Measurements from ENCODE around the gene ARID1B.
"Not testable (repeated sequence)": the region's sequence is repeated elsewhere in the genome, so short reads cannot be mapped to it uniquely, and the experiment has no call there.

ARID1B gene

DNA sequence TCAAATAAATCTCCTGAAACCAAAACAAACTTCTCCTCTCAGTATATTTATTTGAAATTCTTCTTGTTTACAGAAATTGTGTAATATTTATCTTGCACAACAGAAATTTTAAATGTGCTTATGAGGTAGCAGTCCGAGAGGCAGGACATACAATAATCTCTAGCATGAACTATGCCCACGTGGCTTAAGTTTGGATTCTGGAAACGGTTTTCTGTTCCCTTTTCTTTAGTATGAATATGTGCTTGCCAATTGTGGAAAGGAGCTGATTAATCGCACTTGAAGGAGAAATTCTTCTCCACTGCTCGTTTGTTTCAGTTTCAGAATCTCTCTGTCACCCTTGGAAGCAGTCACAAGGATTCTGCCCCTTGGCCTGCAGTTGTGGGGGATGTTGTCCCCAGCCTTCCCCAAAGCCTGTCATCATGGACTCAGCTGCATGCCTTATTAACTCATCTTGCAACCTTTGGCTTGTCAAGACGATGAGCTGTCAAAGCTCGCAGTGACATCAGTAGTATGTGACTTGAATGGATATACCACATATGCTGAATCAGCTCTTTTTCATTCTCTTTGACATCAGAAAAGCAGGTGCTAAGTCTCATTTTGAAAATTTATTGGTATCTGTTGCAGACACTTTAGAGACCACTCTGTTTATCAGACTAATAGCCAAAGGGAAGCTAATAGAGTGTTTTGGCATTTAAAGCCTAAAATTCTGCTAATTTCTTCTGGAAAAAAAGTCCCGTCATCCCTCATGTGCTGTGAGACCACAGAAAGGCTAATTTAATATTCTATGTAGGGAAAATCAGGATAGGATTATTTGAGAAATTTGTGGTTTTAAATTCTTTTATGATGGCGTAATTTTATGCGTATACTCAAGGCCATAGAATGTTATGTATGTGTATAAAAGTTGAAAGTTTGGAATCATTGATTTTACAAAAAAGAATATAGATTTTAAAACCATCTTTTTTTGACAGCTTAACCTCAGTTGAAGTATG is 186.8 kb downstream of the ARID1B start:
- no peak for DNase-seq (ENCODE audit: low spot score)

DNA sequence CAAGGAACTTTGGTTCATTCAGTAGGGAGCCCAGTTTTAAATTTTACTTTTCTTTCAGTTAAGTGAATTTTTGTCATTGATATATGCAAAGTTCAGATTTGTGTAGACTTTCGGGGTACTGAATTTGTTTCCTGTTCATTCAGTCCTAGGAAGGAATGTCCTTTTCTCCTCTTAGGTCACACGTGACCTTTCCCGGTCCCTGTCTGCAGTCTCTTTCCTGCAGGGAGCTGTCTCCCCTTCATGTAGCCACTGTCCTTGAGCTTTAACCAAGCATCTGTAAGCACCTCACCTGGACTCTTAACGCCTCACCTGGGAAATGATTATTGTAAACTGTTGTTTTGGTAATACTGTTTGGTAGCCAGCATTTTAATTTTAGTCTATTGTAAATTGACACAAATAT is 190.7 kb downstream of the ARID1B start:
- no peak for DNase-seq (ENCODE audit: low spot score)

DNA sequence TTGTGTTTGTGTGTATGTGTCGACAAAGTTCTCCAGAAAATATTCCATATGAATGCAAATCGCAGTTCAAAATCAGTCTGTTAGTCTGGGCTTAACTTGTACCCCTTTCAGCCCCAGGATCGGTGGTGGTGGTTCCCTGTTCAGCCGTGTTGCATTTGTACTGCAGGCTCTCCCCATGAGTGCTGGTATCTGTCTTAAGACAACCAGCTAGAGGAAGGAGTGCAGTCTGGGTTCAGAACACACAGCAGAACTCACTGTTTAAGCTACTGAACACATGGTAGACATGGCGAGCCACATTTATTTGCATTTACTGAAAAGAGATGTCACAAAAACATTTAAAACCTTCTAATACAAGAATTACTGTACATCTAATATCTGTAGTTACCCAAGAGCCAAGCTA is 192.1 kb downstream of the ARID1B start:
- no peak for DNase-seq (ENCODE audit: low spot score)

DNA sequence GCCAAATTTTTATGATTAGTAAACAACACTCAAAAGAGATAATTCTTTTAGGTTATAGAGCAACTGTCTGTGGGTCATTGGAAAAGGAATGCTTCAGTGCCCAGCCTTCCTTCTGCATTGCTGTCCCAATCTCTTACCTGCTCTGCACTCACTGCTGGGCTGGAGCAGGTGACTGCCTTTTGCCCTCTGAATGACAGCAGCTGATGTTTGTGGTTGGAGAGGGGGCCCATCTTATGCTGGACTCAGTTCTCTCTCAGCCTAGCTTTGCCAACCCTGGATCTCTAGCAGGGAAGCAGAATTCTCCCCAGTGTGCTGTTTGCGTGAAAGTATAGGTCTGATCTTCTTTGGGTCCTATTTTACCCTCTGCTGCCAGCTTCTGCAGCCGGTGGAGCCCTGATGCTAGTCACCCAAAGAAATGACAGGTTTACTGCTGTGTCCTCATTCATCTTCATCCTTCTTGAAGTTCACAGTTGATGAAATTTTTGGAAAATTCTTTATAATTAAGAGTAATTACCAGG is 193.5 kb downstream of the ARID1B start:
- no peak for DNase-seq (ENCODE audit: low spot score)

DNA sequence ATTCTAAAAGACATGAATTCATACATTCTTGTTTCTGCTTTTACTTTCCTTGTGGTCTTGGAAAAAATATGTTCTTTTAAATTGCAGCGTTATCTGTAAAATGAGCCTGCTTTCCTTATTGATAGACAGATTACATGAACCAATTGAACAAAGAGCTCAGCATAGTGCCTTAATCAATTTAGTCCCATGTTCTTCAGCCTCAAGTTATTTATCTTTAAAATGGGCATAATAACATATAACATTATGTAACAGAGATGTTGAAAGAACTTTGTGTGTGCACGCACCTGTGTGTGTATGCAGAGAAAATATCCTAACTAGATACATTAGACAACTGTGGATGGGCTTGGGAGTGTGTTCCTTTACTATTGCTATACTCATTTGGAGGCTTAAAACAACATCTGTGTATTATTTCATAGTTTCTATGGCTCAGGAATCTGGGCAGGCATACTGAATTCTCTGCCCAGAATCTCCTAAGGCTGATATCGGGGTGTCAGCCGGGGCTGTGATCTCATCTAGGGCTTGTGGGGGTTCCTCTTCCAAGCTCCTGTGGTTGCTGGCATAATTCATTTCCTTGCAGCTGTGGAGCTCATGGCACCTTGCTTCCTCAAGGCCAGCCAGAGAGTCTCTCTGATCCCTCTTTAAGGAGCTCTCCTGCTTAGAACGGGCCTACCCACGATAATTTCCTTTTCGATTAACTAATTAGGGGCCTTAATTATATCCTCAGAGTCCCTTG is 194.1 kb downstream of the ARID1B start:
- no peak for DNase-seq (ENCODE audit: low spot score)

DNA sequence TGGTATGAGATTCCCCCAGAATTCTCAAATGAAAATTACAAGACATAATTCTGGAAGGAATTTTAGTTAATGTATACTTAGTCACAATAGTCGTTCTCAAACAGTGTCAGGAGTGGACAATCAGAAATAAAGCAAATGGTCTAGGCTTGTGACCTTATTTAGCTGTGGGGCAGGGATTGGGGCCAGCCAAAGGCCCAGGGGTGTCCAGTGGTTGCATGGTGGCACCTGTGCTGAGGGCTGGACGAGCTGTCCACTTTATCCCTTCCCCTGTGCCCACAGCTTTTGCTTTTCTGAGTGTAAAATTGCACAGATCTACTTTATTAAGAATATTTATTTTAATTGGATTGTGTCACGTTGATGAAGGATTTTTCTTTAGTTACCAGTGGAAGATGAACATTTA is 195.0 kb downstream of the ARID1B start:
- no peak for DNase-seq (ENCODE audit: low spot score)

DNA sequence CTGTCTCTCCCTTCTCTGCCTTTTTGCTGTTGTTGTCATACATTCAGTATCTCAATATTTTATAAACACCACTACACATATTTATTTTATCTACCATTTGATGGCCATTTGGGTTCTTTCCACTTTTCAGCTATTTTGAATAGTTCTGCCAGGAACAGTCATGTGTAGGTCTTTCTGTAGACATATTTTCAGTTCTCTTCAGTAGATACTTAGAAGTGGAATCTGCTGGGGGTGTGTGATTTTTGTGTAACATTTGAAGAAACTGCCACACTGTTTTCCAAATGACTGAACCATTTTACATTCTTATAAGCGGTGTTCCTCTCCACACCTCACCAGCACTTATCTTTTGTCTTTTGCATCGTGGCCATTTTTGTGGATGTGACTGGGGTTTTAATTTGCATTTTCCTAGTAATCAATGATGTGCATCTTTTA is 197.7 kb downstream of the ARID1B start:
- DNase-seq (ENCODE audit: low spot score), result no peak

DNA sequence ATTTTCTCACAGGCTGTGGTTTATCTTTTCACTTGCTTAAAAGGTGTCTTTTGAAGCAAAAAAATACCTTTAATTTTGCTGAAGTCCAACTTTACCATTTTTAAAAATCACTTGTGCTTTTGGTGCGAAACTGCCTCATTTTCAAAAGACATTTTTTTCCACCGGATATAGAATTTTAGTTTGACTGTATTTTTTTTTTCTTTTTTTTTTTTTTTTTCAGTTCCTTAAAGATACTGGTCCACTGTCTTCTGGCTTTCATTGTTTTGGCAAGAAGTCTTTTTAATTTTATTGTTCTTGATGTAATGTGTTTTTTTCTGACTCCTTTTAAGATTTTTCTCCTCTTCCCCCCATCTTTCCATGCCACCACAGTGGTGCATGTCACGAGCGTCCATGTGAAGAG is 198.2 kb downstream of the ARID1B start:
- no peak for DNase-seq (ENCODE audit: low spot score)

DNA sequence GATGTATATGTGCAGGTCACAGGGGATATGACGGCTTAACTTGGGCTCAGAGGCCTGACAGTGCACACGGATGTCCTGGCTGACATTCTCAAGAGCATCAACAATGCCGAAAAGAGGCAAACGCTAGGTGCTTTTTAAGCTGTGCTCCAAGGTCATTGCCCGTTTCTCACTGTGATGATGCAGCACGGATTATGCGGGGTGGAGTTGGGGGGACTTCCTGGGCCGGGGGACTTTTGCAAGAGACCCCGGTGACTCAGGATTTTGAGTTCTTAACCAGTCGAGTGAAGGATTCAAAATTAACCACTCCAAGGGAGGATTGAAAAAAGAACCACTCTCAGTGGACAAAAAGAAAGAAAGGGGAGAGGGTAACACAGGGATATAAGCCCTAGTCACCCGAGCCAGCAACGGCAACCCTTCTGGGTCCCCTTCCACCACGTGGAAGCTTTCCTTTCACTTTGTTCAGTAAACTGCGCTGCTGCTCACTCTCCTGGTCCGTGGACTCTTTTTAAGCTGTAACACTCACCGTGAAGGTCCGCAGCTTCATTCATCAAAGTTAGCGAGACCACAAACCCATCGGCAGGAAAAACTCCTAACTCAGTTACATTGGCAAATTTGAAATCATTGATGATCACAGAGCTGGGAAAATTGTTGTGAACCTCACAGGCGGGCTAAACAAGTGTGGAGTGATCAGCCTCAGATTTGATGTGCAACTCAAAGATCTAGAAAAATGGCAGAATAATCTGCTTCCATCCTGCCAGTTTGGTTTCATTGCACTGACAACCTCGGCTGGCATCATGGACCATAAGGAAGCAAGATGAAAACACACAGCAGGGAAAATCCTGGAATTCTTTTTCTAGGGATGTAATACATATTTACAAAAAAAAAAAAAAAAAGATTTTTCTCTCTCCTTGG is 199.3 kb downstream of the ARID1B start:
- no peak for DNase-seq (ENCODE audit: low spot score)

DNA sequence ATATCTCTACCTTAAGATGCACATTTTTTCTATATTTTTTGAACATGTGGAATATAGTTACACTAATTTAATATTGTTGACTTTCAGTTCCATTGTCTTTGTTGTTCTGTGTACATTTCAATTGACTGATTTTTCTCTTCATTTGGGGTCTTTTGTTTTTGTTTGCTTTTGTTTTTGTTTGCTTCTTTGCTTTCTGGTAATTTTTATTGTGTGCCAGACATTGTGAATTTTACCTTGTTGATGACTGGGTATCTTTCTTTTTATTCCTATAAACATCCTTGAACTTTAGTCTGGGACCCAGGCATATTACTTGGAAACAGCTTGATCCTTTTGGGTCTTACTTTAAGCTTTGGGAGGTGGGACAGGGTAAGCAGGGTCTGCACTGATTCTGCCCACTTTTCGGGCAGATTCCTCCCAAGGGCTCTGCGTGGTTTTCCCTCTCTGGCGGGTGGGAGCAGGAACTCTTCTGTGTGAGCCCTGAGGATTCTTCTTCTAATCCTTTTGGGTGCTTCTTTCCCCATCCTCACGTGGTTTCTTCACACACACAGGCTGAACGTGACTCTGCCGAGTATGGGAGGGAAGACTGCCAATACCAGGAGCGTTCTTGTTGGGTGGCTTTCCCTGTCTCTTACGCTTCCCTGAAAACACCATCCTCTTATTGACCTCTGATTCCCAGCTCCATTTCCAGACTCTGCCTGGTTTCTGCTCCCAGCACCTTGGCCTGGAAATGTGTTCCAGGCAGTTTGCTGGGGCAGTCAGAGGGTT is 200.5 kb downstream of the ARID1B start:
- DNase-seq (ENCODE audit: low spot score), result no peak

DNA sequence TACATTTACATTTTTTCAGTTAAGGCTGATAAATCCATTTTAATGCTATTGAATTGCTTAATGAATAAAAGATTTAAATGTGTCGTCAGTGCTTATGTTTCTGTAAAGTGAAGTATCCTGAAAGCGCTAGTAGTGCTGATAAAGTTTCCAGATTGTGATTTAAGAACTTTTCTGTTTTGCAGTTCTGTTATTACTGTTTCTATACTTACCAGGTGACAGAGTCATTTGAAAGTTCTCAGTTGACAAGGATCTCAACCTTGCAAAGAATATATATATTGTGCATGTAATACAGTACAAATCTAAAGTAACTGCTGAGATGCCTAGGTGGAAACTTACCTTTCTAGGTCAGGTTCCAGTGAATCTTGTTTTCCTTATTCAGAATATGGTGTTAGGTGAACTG is 201.8 kb downstream of the ARID1B start:
- no peak for DNase-seq (ENCODE audit: low spot score)

DNA sequence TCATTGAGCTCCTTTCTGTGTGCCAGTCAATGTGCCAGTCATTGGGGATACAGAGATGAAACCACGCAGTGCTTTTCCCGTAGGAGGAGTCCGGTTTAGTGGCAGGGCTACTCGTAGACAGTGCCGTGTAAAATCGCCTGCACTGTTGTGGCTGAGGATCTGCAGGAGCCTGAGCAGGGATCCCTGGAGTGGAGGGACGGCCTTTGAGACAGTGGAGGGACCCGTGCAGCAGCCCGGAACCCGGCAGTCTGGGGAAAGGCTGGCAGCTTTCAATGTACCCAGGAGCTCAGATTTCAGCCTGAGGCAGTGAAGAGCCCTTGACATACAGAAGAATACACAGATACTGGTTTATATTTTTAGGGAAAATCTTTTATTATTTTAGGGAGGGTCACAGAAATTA is 203.3 kb downstream of the ARID1B start:
- no peak for DNase-seq (ENCODE audit: low spot score)

DNA sequence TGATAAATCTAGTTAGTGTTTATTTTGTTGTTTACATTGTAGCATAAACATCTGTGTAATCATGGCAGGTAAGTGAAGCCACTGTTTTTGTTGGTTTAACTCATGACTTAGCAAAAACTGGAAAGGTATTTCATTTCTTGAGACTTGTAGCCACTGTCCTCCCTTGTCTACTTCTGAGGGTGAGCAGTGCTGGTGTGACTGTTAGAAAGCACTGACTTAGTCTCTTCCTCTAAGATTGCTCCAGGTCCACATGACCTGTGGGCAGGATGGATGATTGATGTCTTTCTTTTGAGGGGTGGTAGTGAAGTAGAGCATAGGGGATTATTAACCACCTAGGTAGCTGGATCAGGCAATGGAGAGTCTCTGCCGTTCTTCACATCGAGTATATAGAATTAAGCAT is 203.8 kb downstream of the ARID1B start:
- DNase-seq (ENCODE audit: low spot score), result no peak

DNA sequence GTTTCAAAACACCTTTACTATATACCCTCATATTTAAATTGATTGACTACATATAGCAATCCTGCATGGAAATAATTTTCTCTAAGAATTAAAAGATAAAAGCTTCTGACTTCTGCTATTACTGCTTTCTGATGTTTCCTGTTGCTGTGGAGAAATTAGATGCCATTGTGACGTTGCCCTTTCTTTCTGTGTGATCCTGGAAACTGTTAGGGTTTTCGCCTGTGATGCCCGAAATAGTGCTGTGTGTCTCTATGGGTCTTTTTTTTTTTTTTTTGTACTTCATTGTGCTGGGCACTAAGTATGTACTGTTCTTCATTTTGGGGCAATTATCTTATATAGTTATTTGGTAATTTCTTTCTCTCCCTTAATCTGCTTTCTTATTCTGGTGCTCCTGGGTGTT is 205.0 kb downstream of the ARID1B start:
- DNase-seq (ENCODE audit: low spot score), result no peak

DNA sequence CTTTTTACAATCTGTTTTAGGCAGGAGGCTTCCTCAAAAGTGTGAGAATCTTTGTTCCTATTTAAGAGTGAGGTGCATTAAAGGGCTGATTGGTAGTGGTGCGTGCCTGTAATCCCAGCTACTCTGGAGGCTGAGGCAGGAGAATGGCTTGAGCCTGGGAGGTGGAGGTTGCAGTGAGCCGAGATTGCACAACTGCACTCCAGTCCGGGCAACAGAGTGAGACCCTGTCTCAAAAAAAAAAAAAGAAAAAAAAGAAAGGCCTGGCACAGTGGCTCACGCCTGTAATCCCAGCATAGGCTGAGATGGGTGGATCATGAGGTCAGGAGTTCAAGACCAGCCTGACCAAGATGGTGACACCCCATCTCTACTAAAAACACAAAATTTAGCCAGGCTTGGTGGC is 205.7 kb downstream of the ARID1B start:
- not testable (repeated sequence) for DNase-seq (ENCODE audit: low spot score)

DNA sequence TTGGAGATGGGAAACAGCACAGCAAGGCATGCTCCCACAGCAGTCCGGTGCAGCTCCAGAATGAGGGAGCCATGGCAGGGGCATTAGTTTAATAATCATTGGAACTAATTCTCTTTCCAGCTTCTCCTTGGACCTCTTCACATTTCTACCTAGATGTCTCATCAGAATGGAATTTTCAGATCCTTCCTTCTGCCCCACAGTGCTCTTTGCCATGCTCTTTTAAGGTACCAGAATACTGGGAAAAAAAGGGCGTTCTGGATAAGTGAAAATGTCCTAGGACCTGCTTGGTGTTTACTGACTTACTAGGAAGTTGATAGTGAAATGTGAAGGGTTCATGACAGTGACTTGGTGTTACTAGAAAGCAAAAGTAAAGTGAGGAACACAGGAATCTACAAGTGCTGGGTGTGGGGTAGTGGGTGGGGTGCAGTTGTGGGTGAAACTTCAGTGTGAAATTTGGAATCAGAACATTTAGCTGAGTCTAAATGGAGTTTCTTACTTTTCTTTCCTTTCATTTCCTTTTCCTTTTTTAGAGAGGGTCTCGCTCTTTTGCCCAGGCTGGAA is 207.1 kb downstream of the ARID1B start:
- DNase-seq (ENCODE audit: low spot score), result no peak

DNA sequence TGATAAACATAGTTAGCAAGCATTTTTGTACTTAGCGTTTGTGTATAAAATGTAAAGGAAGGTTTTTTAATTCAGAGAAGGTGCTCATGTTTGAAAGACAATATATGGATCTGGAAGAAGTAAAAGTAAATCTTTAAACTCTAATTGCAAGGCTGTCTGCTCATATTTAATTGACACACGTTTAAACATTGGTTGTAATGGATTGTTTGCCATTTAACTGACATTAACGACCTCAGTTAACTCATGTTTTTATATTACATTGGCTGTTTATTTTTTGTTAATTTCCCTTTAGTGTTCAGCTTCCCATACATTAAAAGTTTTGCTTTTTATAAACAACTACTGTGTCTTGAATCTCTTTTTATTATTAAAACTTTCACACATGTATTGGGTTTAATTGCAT is 208.1 kb downstream of the ARID1B start:
- DNase-seq (ENCODE audit: low spot score), result no peak

DNA sequence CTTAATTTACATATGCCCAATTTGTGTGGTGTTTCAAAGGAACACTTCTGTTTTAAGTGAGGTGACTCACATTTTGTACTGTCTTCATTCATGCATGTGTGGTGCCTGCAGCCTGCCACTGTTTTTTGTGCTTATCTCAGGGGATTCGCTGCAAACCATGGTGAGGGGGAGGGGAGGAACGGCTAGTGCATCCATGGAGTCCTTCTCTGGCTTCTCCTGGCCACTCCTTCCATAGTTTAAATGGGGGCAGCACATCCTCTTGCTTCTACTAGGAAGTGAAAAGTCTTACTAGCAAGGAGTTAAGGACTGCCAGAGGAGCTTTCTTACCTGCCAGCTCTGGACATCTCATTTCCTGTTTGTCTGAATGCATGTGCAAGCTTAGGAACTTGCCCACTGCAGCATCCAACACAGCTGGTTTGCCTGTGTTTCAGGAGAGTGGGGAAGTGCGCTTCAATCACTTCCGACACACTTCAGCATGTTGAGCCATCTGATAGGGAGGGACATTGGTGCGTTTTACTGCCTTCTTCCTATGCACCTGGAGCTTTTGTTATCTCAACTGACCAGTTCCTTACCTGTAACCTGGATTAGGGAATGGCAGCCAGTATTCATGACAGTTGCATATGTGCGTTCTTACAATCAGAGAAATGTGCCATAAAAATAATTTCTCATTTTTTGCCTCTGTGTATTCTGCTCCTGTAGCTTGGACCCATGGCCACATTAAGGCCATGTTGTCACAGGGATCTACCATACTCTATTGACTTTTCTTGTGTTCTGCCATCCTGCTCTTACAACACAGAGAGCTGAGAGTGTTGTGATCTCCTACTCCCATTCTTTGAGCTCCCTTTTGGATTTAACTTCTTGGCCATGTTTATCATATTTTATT is 211.3 kb downstream of the ARID1B start:
- no peak for DNase-seq (ENCODE audit: low spot score)

DNA sequence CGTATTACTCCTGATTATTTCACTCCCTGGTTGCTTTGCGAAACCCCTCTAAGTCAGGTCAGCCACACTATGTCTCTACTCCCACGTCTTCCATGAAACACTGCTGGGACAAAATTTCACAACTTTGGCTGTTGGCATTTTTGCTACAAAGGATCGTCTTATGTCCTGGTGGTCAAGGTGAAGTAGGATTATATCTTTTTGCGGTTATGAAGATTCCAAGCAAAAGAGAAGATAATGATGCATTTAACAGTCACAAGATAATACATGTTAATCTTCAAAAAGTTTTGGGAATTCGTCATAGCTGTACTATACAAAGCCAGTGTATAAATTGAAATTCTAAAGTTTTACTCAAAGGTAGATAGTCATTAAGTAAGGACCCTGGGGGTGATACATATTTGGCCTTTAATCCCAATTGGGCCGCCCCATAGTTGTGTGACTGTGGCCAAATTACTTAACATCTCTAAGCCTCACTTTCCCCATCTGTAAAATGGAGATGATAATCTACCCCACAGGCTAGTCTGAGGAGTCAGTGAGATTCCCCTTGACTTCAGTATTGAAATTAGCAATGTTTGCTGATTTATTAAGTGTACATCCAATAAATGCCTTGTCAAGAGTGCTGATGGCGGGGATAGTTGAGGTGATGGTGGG is 212.1 kb downstream of the ARID1B start:
- no peak for DNase-seq (ENCODE audit: low spot score)
